Muscle of arm (tissue), 12 donors: ENCODE results near the gene ECE1. TPM values are rescaled to one million over a fixed set of nuclear protein-coding genes. Genes with fewer than 3 reads are reported as not detected.
"Not testable (repeated sequence)": the region's sequence is repeated elsewhere in the genome, so short reads cannot be mapped to it uniquely, and the experiment has no call there.

Experiments used
- DNase-seq: peaks from one replicate; pipeline ENCODE4 v3.0.0-alpha.2; 2013
- polyA plus RNA-seq, 12 donors: library from polyadenylated mRNA; unstranded; fragments of 120-200 nt; gene quantifications; one replicate each; pipeline ENCODE4 v1.2.1, GENCODE V29; 2013; ENCODE audit not compliant: insufficient read length in 12 of 12

ECE1 gene
- polyA plus RNA-seq, 12 donors = 26.2 to 54.0 (median 30.3) TPM; not detected in 1

DNA sequence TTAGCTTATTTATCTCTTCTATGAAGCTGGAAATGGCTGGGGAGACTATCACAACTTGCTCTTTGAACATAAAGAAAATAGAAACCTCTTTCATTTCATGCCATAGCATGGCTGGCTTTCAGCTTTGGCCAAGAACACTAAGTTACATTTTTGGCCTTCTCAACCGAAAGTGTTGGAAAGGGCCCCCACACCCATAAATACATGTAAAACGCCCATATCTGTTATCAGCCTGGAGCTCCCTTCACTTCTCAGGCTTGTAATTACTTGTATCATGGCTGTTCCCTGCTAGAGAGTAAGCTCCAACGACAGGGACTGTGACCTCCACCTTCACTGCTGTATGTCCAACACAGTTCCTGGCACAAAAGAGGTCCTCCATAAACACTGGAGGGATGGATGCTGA lies 100.8 kb downstream of the ECE1 start:
- no peak for DNase-seq

DNA sequence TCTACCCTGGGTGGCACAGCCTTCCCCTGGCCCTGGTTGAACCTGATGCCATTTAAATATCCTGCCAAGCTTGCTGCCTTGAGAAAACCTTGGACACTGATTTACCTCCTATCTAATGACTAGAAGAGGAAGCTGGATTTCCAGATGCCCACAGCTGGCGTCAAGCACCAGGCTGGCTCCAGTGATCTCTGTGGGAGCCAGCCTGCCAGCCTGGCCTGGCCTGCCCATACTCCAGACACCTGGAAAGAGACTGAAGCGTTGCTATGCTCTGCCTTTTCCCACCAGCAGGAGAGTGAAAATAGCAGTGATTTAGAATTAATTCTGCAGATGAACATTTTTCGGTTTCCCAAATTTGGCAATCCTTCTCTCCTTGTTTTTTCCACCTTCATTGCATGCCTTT lies 102.0 kb downstream of the ECE1 start:
- DNase-seq = no peak

DNA sequence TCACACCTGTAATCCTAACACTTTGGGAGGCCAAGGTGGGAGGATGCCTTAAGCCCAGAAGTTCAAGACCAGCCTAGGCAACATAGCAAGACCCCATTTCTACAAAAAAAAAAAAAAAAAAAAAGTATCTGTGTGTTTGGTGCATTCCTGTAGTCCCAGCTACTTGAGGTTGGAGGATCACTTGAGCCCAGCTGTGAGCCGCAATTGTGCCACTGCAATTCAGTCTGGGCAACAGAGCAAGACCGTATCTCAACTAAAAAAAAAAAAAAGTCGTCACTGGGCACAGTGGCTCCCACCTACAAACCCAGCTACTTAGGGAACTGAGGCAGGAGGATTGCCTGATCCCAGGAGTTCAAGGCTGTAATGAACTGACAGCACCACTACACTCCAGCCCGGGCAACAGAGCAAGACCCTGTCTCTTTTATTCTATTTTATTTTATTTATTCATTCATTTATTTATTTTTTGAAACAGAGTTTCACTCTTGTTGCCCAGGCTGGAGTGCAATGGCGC lies 105.0 kb downstream of the ECE1 start:
- no peak for DNase-seq

DNA sequence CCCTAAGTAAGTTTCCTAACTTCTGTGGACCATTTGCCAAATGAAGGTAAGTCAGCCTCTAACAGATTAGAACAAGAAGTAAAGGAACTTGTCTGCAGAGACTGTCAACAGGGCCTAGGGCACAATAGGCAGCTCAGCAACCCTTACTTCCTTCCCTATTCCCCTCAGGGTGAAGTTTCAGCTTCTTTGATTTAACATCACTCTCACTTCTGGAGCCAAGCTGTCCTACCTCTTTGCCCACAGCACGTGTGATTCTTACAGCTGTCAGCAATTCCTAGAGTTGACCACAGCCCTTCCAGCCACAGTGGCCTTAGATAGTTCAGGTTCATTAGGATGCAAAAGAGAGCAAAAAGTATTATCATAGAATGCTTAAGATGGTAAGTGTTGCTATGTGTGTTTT lies 106.0 kb downstream of the ECE1 start:
- no peak for DNase-seq

DNA sequence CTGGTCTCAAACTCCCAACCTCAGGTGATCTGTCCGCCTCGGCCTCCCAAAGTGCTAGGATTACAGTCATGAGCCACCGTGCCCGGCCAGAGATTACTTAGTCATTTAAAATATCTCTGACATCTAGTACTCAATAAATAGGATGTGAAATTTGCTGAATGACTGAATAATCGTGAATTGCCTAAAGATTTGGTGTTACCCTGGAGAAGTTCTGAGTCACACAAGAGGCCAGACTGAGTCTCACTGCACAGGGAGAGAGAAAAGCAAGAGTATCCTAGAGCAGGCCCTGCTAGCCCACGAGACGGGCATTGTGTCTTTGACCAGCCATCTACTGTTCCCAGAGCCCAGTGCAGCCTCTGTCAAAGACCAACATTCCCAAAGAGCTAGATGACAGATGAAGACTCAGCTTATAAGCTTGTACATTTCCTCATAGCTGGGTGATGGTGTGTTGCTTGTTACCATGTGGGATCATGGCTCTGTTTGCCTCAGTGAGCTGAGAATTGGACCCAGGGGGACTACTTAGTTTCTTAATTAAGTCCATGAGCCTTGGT lies 108.0 kb downstream of the ECE1 start:
- no peak for DNase-seq

DNA sequence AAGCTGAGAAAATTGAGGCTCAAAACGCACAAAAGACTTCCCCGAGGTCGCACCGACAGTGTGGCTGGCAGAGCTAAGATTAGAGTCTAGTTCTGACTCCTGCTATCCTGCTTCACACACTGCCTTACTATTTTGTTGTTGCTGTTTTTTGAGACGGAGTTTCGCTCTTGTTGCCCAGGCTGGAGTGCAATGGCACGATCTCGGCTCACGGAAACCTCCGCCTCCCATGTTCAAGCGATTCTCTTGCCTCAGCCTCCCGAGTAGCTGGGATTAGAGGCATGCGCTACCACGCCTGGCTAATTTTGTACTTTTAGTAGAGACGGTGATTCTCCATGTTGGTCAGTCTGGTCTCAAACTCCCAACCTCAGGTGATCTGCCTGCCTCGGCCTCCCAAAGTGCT lies 112.0 kb downstream of the ECE1 start:
- not testable (repeated sequence) for DNase-seq

DNA sequence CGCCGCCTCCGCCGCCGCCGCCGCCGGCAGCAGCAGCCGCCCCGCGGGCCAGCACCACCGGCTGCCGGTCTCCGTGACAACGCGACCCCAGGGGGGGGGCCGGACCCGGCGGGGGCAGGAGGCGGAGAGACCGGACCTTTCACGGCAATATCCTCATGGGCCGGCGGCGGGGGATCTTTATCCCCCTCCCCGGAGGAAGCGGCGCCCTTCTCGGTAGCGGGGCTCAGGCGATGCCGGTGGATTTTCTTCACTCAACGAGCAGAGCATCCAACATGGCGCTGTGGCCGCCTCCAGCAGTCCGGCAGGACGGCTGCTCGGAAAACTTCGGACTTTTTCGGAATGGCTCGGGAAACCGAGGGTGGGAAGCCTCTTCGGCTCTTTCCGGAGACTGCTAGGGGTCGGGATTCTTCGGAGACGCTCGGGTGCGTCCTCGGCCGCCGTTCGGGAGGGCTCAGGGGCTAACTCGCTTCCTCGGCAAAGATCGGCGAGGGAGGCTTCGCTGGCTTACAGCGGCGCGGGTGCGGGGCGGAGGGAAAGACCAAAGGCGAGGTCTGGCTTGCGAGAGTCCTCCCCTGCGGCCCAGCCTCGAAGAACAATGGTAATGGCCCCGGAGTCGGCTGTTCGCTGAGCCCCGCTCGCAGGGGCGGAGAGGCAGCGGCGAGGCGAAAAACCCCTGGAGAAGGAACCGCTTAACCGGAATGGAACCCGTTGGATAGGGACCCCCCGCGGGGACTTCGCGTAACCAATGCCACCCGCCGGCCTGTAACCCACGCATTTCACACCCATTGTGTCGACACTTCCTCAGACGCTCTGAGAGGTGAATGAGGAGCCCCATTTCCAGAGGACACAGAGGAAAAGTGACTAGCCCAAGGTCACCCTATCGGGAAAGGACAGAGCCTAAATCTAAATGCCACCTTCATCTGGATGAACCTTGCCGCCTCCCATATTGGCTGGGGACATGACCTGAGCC lies 113.4 kb downstream of the ECE1 start, which contains the start of gene EIF4G3:
TSS of gene EIF4G3 (minus strand) at position 312 of the 970 bp plus-strand sequence. CDS start 174,155 bp downstream, outside the sequence.
- peak; percentile 100 for DNase-seq

DNA sequence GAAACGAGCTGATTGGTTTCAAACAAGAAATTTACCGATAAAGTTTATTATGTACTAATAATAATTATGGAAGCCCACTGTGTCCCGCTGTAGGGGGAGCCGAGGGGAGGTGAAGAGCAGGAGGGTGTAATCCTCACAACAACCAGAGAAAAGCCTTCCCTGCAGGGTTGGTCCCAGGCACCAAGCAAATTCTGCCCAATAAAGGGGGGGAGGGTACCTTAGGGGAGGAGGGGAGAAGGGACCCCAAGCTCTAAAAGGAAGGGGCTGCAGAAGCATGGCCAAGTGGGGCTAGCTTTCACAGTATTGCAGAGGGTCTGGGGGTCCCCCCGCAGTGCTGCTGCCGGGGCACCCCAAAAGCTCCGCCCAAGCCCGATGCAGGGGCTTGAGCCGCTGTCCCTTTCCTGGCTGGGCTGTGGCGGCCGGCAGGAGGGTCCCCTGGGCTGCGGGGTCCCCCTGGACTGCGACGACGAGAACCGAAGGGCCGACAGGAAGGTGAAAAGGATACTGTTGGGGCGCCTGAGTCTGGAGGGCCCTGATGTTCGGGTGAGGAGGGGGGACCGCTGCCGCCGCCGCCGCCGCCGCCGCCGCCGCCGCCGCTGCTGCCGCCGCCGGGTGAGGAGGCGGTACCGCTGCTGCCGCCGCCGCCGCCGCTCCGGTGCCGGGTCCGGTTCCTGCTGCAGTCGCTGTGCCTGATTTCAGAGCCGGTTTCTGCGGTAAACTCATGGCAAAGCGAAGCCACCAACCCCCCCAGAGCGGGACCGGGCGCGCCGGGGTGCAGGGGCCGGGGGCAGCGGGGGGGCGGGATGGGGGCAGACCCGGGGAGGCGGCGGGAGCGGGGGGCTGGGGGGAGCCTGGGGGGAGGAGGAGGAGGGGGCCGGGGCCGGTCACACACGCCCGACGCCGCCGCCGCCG lies 114.3 kb downstream of the ECE1 start:
- no peak for DNase-seq

DNA sequence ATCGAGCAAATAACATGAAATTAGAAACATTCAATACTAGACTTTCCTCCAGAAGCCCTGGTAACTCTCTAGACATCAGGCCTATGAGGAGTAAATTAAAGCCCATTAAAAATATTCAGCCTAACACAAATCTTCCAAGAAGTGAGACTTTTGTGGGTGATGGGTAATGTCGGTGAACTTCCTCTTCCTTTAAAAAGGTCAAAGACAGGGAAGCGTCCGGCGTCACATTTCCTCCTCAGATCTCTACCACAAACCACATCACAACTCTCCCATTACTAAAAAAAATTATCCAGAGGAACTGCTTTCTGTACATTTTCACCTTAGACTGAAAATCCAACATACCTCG lies 115.0 kb downstream of the ECE1 start:
- DNase-seq = no peak

DNA sequence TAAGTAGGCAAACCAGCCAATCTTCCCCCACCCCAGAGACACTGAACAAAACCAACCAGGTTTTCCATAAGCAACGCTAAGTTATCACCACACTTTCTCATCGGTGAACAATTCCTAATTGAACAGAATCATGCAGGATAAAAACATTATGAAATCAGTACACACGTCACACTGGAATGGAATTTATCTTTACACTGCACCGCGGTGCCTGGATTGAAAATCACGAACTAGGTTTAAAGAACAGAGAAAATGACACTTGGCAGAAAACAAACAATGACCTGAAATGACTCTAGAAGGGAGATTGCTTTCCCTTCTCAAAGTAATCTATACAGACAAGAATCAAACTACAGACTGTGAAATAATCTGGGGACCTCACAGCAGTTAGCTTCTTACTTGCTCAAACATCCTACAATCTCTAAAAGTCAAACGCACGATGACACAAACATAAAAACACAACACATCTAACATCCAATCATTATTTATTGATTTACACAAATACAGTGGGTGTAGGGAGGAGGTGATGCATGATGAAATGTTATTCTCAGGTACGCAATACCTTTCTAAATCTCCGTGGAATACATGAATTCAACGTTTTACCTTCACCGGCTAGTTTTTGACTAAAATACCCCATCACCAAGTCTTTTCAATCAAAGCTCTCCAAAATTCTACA lies 115.5 kb downstream of the ECE1 start:
- DNase-seq = no peak

DNA sequence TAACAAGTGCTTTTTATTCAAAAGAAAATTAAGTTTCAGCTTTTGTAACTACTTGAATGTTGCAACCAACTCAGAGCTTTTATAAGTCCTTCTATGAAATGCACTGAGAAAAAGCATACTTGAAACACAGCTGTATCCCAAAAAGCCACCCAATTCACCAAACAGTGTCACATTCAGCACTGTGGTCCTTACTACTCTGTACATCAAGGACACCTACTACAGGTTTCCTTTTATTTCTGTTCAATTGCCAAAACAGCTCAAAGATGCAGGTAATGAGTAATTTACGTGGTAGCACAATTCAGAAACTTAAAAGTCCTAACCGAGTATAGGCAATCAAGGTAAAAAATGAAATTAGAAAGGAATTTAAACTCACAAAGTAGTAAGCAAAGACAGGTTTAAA lies 116.0 kb downstream of the ECE1 start:
- no peak for DNase-seq

DNA sequence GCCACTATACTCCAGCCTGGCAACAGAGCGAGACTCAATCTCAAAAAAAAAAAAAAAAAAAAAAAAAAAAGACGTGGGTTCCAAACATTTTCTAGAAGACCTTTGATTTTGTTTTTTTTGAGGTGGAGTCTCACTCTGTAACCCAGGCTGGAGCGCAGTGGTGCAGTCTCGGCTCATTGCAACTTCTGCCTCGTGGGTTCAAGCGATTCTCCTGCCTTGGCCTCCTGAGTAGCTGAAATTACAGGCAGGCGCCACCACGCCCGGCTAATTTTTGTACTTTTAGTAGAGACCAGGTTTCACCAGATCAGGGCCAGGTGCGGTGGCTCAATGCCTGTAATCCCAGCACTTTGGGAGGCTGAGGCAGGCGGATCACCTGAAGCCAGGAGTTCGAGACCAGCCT lies 117.2 kb downstream of the ECE1 start:
- not testable (repeated sequence) for DNase-seq

DNA sequence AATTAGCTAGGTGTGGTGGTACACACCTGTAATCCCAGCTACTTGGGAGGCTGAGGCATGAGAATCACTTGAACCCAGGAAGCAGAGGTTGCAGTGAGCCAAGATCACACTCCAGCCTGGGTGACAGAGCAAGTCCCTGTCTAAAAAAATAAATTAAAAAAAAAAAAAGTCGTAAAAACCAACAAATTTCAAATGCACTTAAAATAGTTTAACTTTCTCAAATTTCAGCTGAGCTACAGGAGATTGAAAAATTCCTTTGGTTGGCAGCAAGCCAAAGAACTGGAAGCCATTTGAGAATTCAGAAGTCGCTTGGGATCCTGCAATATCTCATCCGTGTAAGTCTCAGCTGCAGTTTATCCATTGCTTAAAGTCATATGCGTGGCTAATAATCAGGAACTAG lies 119.4 kb downstream of the ECE1 start:
- not testable (repeated sequence) for DNase-seq

DNA sequence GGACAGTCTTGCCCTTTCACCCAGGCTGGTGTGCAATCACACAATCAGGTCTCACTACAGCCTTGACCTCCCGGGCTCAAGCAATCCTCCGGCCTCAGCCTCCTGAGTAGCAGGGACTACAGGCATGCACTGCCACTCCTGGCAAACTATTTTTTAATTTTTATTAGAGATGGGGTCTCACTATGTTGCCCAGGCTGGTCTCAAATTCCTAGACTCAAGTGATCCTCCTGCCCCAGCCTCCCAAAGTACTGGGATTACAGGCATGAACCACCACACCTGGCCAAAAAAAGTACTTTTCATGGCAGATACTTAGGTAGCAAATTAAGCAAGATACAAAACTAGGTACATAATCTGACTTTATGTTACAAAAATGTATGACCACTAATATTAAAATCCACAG lies 121.8 kb downstream of the ECE1 start:
- no peak for DNase-seq

Other genes starting within 250 kb of the ECE1 start
- gene EIF4G3, start 113.6 kb downstream of the ECE1 start, polyA plus RNA-seq = 10 to 100 TPM in 11 of 12 donors, not detected in 1; 31.5 to 63.8 (median 37.7) TPM
- 10 to 100 TPM in 4 of 12 donors, 1 to 10 TPM in 6, not detected in 2; 4.6 to 15.5 (median 8.9) TPM for gene NBPF3, start 149.7 kb upstream of the ECE1 start, polyA plus RNA-seq
- gene ALPL, start 219.0 kb upstream of the ECE1 start, polyA plus RNA-seq = 10 to 100 TPM in 1 of 12 donors, 1 to 10 TPM in 10, not detected in 1; 2.1 to 12.1 (median 3.1) TPM